Left lobe of liver (tissue), 2 donors: Measurements from ENCODE around the gene ZMIZ1. TPM values are rescaled to one million over a fixed set of nuclear protein-coding genes. Genes with fewer than 3 reads are reported as not detected.
"Not testable (repeated sequence)": the region's sequence is repeated elsewhere in the genome, so short reads cannot be mapped to it uniquely, and the experiment has no call there.

Experiments used
- ATAC-seq: fragments of 200-7000 bp; cut with Tn5 transposase; one replicate; pipeline ENCODE4 v1.9.1; 2020; ENCODE audit warnings: mild to moderate bottlenecking, moderate library complexity
- DNase-seq: peaks from one replicate; pipeline ENCODE4 v3.0.0-alpha.2; 2020; ENCODE audit warnings: low spot score
- total RNA-seq: library from RNA; stranded (reverse); gene quantifications from one replicate; pipeline ENCODE4 v1.2.1, GENCODE V29; 2021
- donor health status: DM: no; HTN: no; CAD: no; lungs with moderate emphysema.
- donor health status: DM: no; HTN: yes; CAD: no.

Gene ZMIZ1
- total RNA-seq, 1 donor from 2014 or later, result 15.0 TPM

DNA sequence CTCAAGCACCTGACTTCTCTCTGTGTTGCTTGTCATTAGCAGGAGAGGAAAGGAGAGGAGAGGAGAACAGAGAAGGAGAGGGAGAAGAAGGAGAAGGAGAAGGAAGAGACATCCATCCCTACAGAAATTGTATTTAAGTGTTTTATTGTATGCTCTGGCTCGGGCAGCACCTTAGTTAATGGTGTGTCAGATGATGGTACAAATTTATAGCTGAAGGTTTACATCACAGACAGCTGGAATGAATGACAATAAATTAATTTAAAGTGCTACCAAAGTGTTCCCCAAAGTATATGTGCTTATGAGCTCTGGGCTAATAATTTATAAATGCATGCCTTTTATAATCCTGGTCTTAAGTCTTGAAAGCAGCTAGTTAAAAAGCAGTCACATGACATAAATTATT lies 38.1 kb upstream of the ZMIZ1 start:
- no peak for DNase-seq
- ATAC-seq, result no peak

DNA sequence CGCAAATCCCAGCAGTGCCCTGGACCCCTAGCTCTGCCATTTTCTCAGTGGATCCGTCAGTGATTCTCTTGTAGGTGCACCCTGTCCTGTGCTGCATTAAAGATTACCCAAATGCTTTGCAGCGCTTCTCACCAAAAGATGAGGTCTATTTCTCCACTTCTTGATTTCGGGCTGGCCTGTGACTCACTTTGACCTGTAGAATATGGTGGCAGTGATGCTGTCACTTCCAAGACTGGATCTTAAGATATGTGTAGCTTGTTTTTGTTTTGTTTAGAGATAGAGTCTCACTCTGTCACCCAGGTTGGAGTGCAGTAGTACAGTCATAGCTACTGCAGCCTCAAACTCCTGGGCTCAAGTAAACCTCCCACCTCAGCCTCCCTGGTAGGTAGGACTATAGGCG lies 37.0 kb upstream of the ZMIZ1 start:
- ATAC-seq (no peak), DNase-seq (no peak)

DNA sequence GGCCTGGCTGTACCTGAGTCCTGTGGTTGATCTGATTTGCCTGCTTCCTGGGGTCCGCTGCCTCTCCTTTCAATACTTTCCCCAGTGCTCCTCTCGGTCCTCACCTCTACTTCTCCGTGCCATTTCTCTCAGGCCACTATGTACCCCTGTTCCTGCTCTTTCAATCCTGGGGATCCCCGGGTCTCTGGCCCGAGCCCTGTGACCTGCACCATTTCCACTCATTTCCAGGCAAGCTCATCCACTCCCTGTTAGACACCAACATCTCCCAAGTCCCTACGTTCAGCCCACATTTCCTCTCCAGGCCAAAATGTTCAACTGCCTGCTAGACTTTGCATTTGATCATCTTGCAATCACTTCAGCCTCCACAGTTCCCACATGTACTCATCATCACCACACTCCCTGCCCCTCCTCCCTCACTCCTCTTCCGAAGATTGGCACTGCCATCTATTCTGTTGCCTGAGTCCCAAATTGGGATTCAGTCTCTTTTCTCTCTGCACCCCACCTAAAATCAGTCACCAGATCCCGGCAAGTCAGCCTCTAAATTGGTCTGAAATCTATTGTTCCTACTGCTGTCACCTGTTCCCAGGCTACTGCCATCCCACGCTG lies 34.4 kb upstream of the ZMIZ1 start:
- no peak for DNase-seq
- ATAC-seq, result no peak

DNA sequence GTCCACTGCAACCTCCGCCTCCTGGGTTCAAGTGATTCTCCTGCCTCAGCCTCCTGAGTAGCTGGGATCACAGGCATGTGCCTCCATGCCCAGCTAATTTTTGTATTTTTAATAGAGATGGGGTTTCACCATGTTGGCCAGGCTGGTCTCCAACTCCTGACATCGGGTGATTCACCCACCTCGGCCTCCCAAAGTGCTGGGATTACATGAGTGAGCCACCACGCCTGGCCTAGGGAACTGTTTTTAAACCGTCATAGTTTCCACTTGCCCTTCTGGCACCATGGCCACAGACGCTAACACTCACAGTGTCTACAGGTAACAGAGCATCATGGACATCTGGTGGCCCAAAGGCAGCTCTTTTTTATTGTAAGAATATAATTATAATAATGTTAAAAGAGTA lies 32.4 kb upstream of the ZMIZ1 start:
- not testable (repeated sequence) for DNase-seq, ATAC-seq

DNA sequence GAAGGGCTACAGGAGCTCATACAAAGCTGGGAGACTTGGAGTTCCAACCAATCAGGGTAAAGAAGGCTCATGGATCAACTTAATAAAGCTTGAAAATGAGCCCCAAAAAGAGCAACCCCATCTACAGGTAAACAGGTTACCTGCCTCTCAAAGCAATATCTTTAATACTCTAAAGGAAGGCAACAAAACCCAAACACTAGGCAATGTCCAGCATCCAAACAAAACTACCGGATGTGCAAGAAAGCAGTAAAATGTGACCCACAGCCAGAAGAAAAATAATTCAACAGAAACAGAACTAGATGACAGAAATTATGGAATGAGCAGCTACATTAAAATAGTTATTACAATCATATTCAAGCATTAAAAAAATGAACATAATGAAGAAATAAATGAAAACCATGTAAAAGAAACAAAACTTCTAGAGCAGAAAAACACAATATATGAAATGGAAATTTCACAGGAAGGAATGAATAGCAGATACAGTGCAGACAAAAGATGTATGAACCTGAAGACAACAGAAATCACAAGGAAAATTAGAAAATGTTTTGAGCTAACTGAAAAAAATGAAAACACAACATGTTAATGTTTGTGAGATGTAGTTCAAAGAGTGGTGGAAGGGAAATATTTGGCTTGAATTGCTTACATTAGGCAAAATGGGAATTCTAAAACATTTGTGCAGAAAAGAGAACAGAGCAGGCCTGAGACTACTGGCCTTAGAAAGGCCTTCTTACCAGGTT lies 30.5 kb upstream of the ZMIZ1 start:
- DNase-seq, result no peak
- ATAC-seq, result no peak

DNA sequence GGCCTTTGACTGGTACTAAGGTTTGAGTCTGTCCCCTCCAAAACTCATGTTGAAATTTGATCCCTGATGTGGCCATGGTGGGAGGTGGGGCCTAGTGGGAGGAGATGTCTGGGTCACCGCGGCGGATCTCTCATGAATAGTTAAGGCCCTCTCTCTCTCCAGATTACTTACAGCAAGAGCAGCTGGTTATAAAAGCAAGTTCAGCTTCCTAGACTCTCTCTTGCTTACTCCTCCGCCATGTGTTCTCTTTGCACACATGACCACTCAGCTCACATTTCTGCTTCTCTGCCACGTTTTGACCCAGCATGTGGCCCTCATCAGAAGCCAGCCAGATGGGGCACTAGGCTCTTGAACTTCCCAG lies 29.9 kb upstream of the ZMIZ1 start:
- DNase-seq (peak; percentile 64), ATAC-seq (peak; percentile 97)

DNA sequence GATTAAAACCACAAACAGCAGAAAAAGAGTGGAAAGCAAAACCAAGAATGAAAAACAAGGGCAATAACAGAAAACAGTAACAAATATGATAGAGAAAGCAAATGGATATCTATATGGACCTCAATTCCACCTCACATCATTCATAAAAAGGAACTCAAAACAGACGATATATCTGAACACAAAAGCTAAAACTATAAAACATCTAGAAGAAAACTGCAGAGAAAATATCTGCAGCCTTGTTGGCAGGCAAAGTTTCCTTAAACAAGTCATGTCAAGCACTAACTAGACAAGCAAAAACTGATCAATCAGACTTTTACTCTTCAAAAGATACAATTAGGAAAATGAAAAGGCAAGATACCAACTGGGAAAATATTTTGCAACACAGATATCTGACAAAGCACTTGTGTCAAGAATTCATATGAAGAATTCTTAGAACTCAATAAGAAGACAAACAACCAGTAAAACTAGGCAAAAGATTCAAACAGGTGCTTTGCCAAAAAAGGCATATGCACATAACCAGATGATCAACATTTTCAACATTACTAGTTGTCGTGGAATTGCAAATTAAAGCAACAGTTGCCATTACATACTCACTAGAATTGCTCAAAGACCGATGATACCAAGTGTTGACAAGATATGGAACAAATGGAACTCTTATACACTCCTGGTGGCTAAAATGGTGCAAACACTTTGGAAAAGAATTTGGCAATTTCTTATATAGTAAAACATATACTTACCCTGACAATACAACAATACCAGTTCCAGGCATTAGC lies 25.9 kb upstream of the ZMIZ1 start:
- DNase-seq, result no peak
- no peak for ATAC-seq

DNA sequence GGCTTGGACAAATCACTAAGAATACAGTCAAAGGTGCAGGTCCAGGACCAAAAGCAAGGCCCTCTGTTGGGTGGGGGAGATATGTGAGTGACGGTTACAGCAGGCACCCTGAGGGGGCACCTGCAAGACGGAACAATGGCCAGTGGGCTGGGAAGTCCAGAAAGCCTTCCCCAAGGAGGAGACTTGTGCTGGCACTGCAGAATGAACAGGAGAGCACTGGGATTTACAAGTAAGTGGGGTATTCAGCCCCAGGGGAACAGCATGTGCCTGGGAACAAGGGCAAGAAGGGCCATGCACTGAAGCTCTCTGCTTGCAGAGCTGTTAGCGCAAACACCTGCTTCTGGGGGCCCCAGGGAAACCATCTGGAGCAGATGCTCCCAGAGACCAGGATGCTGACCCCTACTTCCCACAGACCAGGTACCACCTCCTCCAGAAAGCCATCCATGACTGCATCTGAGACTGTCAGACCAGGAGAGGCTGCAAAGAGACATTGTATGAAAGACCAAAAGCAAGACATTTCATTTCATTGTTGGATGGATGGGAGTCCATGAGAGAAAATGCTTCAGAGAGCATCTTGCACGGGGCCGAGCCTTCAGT lies 24.6 kb upstream of the ZMIZ1 start:
- ATAC-seq (no peak), DNase-seq (no peak)

DNA sequence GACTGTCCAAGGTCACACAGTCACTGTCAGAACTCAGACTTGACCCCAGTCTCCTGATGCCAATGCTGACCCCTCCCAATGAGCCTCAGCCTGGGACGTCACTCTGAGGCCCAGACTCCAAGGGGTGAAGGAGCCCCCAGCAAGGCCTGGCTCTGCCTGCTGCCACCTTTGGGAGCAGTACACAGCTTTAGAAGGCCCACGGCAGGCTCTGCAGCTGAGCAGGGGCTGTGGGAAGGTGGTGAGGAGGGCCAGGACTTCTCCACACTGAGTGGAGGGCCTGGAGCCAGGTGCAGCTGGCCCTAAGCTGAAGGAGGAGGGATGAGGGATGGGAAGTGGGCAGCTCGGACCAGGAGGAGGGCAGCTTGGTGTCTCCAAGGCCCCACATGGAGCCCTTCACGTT lies 23.9 kb upstream of the ZMIZ1 start:
- DNase-seq (no peak), ATAC-seq (no peak)

DNA sequence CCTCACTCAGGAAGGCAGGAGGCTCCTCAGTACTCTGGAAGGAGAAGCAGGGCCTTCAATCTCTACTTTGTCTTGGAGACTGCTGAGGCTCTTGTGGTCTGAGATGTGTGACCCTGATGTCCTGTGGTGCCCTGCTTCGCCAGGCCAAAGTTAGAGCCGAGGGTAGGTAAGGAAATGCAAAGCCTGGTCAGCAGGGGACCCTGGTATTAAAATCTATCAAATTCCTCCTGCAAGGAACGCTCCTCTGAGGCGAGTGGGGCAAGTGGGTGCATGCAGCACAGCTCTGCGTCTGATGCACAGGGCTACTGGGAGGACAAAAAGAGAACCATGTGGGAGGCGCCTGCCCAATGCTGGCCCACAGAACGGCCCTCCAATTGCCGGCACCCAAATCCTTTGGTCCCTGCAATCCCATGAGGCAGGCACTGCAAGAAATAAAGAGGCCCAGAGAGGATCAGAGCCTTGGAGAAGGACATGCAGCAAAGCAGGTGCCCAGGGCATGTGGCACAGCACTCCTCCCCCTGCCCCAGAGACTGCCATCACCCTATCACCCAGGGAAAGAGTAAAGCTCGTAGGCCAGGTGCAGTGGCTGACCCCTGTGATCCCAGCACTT lies 23.1 kb upstream of the ZMIZ1 start:
- DNase-seq (no peak), ATAC-seq (no peak)

DNA sequence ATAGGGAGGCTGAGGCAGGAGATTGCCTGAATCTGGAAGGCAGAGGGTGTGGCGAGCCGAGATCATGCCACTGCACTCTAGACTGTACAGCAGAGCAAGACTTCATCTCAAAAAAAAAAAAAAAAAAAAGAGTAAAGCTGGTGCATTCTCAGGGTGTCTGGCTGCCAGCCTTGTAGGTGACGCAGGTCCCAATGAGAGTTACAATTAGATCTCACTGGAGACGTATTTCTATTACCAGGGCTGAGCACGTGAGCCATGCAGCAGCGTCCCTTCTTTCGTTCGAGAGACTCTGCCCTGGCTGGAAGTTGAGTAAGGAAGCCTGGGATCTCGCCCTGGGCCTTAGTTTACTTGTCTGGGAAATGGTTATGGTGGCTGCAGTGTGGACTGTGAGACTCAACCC lies 22.4 kb upstream of the ZMIZ1 start:
- ATAC-seq, result no peak

DNA sequence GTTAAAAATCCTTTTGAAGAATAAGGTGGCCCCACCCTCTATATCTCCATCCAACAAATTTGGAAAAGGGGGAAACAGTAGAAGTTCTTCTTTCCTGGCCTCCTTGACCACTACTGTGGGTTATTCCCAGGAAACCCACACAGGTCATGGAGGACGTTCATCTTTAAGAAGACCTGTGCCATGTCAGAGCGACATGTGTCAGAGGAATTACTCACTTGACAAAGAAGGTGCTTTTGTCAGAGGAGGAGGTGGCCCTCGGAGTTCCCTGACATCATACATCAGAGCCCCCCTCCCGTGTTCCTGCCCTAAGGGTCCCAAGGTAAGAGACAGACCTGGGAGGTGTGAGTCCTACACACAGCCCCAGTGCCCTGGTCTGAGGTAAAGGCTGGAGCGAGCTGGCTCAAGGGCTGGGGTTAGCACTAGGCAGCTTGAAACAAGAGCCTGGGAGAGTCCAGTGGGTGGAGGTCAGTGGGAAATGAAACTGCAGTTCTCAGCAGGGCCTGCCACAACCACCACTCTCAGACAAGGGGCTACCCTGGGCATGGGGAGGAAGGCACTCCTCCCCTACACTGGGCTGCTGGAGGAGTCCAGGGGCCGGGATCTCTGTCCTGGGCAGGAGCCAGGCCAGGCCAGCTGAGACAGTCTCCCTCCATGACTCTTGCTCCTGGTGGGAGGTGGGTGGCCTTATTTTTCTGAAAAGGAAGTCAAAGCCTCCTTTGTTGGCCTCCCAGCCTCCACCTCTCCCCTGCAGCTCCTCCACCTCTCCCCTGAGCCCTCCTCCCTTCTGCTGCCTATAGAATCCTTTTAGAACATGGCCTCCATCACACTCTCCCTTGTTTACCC lies 21.8 kb upstream of the ZMIZ1 start:
- peak; percentile 57 for ATAC-seq
- peak; percentile 33 for DNase-seq

More for the DNA sequence above, 22.4 kb upstream of the ZMIZ1 start:
- DNase-seq, result no peak

DNA sequence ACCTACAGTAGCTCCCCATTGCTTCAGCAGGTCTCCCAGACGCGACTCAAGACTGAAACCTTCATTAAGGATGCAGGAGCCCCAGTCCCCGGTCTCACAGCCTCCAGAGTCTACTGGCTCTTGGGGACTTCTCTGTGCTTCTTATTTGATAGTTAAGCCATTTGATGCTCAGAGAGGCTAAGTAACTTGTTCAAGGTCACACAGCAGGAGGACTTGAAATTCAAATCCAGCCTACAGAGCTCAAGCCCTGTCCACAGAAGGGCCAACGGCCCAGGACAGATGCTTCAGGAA lies 21.2 kb upstream of the ZMIZ1 start:
- ATAC-seq (no peak), DNase-seq (no peak)

DNA sequence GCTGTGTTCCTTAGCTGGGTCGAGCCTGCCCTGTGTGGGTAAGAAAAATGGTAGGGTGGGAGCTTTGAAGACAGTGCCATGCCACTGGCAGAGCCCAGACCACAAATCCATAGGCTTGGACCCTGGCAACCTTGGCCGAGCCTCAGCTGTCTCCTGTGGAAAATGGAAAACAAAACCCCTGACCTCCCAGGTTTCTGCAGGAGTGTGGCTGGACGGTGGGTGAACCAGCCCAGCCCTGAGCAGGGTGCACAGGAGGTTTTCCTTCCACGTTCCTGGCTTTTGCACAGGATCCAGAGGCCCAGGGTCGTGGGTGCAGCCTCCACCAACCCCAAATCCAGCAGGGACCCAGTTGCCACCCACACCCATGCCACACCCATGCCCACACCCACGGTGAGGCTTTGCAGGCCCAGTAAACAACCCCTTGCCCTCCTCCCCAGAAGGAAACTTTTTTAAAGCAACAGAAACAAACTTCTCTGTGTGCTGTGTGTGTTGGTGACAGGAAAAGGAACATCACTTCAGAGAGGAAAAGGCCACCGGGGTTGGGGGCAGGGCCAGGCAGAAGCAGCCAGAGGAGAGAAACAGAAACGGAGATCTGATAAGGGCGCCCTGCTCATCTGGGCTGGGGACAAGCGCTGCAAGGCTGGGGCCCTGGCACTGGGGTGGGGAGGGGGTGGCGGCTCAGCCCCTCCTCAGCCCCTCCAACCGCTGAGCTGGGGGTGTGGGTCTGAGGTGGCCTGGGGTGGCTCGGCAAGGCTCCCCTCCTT lies 20.7 kb upstream of the ZMIZ1 start:
- ATAC-seq, result peak; percentile 50
- peak; percentile 45 for DNase-seq

DNA sequence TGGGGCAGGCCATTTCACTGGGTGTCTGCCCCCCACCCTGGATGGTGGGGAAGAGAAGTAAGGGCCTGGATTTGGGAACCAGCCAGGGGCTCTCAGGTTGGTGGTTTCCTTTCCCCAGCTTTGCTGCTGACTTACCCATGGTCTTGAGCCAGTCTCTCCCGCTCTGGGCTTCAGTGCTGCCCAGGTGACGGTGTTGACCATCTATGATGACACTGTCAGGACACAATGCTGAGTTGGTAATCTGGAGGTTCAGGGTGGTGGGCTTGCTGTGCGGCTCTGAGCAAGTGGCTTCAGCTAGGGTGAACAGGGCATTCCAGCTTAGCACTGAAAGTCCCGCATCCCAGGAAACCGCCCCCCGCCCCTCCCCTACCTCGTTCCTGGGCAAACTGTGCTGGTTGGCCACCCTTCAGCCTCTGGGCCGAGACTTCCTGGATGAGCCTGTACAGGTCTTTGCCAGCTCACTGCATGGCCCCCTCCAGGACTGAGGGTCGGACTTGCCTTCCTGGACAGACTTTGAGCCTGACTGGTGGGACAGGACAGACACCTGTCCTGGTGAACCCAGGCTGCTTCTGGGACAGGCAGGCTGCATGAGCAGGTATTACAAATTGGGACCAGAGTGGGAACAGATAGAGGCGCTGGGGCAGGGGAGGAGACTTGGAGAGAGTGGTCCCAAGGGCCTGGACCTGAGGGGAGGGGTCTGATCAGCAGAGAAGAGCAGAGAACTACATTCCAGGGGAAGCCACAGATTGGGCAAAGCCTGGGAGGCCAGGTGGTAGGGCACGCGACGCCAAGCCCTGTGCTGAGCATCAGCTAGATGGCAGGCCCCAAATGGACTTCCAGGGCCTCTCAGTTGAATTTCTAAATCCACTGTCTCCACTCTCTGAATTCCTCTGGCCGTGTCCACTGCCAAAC lies 19.9 kb upstream of the ZMIZ1 start:
- DNase-seq, result peak; percentile 42

DNA sequence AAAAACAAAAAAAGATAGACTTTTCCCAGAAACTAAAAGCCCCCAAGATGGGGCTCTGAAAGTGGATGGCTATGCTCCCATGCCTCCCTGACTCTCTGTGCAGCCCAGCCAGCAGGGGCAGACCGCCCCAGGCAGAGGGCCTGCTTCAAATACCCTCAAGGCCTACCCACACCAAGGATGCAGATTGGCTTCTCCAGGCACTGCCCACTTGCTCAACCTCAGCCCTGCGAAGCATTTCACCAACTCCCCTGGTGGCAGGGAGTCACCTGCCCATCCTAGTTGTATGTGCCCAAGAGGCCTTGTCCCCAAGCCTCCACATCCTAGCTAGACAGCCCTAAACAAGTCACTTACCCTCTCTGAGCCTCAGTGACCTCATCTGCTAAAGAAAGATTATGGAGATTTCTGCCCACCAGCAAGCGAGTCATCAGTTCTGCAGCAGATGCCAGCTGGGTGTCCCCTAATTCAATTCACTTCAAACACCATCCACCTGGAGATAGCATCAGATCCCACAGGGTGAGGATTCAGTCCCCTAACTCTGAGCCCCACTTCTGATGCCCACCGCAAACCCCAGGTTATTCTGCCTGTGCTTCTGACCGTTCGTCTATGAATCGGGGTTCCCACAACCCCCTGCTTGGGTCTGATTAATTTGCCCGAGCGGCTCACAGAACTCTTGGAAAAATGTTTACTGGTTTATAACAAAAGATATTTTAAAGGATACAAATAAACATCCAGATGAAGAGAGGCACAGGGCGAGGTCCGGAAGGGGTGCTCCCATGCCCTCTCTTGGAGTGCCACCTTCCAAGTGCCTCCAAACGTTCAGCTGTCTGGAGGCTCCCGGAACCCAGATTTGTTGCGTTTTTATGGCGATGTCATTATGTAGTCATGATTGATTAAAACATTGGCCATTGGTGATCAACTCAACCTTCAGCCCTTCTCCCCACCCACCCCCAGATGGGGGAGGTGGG lies 18.6 kb upstream of the ZMIZ1 start:
- ATAC-seq, result no peak
- DNase-seq, result peak; percentile 18

More for the DNA sequence above, 19.9 kb upstream of the ZMIZ1 start:
- no peak for ATAC-seq

DNA sequence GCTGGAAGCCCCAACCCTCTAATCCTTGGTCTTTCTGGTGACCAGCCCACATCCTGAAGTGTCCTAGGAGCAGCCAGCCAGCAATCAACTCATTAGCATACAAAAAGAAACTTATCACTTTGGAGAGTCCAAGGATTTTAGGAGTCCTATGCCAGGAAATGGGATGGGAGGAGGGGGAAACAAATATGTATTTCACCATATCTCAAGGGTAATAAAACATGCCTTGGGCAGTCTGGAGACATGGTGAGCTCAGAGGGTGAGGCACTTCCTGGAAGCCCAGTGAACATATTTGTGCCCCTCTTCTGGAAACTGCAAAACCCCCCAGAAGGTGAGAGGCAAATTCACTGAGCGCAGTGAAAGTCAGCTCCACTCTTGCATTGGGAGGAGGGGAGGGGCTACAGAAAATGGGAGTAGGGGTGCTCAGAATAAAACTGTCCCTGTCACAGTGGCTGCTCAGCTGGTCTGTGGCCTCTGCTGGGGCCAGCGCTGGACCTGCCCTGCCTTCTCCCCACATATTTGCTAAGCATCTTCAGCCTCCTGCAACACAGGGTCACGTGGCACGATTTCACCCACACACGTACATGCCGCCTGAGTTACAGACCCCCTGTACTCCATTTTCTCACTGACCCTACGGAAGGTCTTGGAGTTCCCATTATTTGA lies 17.7 kb upstream of the ZMIZ1 start:
- no peak for ATAC-seq
- DNase-seq, result peak; percentile 37
